ENCODE data around the gene SACS.
"Not testable (repeated sequence)": the region's sequence is repeated elsewhere in the genome, so short reads cannot be mapped to it uniquely, and the experiment has no call there.

DNA sequence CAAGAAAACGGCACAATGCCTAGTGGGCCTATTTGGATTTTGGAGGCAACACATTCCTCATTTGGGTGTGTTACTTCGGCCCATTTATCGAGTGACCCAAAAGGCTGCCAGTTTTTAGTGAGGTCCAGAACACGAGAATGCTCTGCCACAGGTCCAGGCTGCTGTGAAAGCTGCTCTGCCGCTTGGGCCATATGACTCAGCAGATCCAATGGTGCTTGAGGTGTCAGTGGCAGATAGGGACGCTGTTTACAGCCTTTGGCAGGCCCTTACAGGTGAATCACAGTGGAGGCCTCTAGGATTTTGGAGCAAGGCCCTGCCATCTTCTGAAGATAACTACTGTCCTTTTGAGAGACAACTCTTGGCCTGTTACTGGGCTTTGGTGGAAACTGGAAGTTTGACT is 118.7 kb downstream of the SACS start:
- TF ChIP-seq, protein P1, sequence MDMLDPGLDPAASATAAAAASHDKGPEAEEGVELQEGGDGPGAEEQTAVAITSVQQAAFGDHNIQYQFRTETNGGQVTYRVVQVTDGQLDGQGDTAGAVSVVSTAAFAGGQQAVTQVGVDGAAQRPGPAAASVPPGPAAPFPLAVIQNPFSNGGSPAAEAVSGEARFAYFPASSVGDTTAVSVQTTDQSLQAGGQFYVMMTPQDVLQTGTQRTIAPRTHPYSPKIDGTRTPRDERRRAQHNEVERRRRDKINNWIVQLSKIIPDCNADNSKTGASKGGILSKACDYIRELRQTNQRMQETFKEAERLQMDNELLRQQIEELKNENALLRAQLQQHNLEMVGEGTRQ (IDR thresholded peaks at IDR 0.05; ENCODE audit: low read depth, low read length) = not testable (repeated sequence)
- TF ChIP-seq, protein P2, sequence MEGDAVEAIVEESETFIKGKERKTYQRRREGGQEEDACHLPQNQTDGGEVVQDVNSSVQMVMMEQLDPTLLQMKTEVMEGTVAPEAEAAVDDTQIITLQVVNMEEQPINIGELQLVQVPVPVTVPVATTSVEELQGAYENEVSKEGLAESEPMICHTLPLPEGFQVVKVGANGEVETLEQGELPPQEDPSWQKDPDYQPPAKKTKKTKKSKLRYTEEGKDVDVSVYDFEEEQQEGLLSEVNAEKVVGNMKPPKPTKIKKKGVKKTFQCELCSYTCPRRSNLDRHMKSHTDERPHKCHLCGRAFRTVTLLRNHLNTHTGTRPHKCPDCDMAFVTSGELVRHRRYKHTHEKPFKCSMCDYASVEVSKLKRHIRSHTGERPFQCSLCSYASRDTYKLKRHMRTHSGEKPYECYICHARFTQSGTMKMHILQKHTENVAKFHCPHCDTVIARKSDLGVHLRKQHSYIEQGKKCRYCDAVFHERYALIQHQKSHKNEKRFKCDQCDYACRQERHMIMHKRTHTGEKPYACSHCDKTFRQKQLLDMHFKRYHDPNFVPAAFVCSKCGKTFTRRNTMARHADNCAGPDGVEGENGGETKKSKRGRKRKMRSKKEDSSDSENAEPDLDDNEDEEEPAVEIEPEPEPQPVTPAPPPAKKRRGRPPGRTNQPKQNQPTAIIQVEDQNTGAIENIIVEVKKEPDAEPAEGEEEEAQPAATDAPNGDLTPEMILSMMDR (conservative IDR thresholded peaks at IDR 0.05; ENCODE audit: low read depth, low read length) = not testable (repeated sequence)
- TF ChIP-seq BHLHE40 (IDR thresholded peaks at IDR 0.05; ENCODE audit: low read depth, low read length); POLR2A (IDR thresholded peaks at IDR 0.05; ENCODE audit: low read depth, low read length); CEBPB (IDR thresholded peaks at IDR 0.05; ENCODE audit: low read depth, low read length); RAD21 (IDR thresholded peaks at IDR 0.05; ENCODE audit: low read length); MAZ (IDR thresholded peaks at IDR 0.05; ENCODE audit: borderline replicate concordance, low read depth, low read length): not testable (repeated sequence)

All from IMR-90 (cell line).